HG03575 (cell line): Measurements from ENCODE around the gene CASP6.

Experiments used
- ATAC-seq: cut with Tn5 transposase; IDR thresholded peaks from one replicate; pipeline ENCODE4 v1.9.1; 2021; ENCODE audit not compliant: unreplicated experiment, insufficient number of reproducible peaks, low FRiP score; ENCODE audit errors: extremely low read depth

CASP6 gene

DNA sequence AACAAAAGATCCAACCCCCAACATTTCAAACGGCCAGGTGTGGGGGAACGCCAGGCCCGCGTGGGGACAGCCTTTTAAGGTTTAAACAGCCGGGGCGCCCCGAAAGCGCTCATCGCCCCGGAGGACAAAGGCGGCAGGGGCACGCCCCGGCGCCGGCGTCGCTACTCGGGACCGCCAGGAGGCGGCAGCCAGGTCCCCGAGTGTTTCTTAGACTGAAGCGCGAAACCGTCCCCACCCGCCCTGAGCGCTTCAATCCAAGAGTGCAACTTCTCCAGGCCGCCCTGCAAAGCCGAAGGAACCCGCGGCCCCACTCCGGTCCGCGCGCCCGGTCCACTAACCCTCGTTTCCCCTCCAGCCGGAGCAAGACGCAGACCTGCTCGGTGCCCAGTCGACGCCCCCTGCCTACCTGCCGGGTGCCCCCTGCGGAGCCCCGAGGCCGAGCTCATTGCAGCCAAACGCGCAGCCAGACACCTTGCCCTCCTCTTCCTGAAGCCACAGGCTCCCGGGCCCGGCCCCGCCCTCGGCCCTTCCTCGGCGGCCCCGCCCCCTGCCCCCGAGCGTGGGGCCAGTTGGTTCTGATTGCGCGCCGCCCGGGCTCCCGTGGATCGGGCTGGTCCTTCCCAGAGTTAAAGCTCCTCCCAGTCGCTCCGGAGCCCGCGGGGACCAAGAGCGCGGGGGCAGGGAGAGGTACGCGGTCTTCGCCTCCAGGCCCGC, at the start of gene CASP6:
Gene CASP6, minus strand, starts transcription at position 496 of the 714 bp plus-strand sequence. Its CDS starts 50 bp downstream, at position 446.
- ATAC-seq: peak; percentile 45

GRCh38 chr4:109752525-109752924, 49.3 kb upstream of the CASP6 start:
- no peak for ATAC-seq

DNA sequence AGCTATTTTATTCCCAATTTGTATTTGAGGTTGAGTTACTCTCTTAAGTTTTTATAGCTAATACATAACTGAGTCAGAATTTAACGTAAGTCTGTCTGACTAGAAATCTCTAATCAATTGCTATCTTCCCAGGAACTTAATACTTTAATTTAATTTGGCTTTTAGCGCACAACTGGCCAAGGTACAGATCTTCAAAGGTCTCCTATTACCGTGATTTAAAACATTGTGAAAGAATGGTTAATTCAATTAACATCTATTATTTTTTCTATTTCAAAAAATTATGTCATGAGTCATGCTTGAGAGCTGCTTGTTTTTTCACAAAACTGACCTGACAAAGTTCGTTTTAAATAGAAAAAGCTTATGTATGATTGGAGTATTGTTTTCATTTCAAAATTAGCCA, 48.6 kb upstream of the CASP6 start:
- no peak for ATAC-seq

GRCh38 chr4:109750652-109751244, 47.5 kb upstream of the CASP6 start:
- ATAC-seq: no peak

- ATAC-seq: no peak
These were observed 46.3 kb upstream of the CASP6 start for GRCh38 chr4:109749388-109750082.

DNA sequence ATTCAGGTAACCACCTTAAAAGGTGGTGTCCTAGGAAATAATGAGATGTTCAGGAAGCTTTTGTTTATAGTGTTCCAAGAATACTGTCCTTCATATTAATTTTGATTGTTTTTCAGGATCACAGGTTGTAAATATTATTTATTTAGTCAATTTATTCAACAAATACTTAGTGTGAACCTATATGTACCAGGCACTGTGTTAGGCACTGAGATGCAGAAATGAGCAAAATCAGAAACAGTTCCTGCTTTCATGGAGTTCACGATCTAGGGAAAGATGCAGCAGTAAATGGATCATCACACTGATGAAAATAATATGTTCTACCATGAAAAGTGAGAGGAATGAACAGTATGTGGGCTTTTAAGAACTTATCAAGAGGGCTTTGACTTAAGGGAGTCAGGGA, 44.9 kb upstream of the CASP6 start:
- no peak for ATAC-seq

DNA sequence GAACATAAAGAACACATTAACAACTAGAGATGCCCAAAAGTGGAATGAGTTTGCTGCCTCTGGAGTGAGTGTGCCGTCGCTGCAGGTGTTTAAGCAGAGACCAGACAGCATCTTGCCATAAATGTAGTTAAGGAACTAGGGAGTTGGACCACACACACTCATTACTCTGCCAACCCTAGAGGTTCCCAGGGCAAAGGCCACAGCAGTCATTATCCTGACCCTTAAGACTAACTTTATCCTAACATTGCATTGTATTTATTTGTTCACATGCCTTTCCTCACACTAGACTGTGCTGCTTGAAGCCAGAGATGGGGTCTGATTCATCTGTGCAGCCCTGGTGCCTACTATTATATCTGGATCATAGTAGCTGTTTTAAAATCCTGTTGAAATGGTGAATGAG, 43.5 kb upstream of the CASP6 start:
- ATAC-seq: no peak

GRCh38 chr4:109745830-109746229, 42.6 kb upstream of the CASP6 start:
- ATAC-seq: no peak

- ATAC-seq: no peak
These were observed 36.3 kb upstream of the CASP6 start for GRCh38 chr4:109739547-109739946.

DNA sequence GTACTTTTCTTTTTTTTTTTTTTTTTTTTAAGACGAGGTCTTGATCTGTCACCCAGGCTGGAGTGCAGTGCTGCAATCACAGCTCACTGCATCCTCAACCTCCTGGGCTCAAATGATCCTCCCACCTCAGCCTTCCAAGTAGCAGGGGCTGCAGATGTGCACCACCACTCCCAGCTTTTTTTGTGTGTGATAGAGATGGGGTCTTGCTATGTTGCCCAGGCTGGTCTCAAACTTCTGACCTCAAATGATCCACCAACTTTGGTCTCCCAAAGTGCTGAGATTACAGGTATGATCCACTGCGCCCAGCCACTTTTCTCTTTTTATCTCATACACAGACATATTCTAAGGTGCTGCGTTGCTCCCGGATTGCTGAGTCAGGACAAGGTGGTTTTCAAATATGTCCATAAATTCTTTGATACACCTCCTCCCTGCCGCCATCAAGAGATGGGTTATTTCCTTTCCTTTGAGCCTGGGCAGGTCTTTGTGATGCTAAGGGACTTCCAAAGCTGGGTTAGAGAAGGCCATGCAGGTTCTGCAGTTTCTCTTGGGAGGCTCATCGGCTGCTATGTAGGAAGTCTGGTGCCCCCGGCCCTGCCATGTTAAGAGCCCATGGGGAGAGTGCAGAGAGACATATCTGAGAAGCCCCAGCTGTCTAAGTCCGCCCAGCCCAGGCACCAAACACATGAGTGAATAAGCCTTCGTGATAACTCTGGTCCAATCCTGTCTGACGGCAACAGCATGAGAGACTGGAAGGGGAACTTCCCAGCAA, 35.0 kb upstream of the CASP6 start:
- no peak for ATAC-seq

- no peak for ATAC-seq
These were observed 32.5 kb upstream of the CASP6 start for GRCh38 chr4:109735566-109736365.

GRCh38 chr4:109733728-109734127, 30.5 kb upstream of the CASP6 start:
- no peak for ATAC-seq

- ATAC-seq: no peak
These were observed 27.6 kb upstream of the CASP6 start for GRCh38 chr4:109730619-109731545.

GRCh38 chr4:109729718-109730618, 26.7 kb upstream of the CASP6 start, which contains the start of gene PLA2G12A:
TSS of gene PLA2G12A (minus strand) at chr4:109730070. CDS start at chr4:109729809, 261 bp downstream.
- peak; percentile 42 for ATAC-seq

- ATAC-seq: peak; percentile 23
These were observed 26.0 kb upstream of the CASP6 start for GRCh38 chr4:109729117-109729717.

DNA sequence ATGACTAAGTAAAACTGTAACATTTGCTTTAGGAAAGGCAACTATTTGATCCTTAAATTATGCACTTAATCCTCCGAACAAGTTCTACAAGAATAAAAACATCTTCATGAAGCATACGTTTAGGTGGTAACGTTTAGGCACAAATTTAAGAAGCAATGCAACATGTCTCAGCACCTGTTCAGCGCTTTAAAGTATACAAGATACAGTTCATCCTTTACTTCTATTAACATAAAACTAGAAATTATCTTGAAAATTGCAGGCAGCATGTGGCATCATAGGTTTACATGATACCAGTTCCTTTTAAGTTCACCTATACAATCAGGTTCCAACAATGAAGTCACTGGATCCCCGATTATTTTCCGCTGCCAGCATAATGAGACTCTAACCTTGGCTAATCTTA, 25.1 kb upstream of the CASP6 start:
- no peak for ATAC-seq
